NCI-H1092 treated with DMSO at 0.1 percent for 48 hours (cell line): Measurements from ENCODE around the gene GEMIN7.

ENCODE experiments used
- DNase-seq: peaks from one replicate; lab custom pipeline; 2025; lab: John Stamatoyannopoulos, UW

Gene GEMIN7

GRCh38 chr19:45061965-45062364 is 17.1 kb upstream of the GEMIN7 start:
- no peak for DNase-seq

- DNase-seq = no peak
These were observed 14.9 kb upstream of the GEMIN7 start for GRCh38 chr19:45063851-45064801.

GRCh38 chr19:45066921-45067661 is 12.0 kb upstream of the GEMIN7 start:
- no peak for DNase-seq

- no peak for DNase-seq
These were observed 11.0 kb upstream of the GEMIN7 start for GRCh38 chr19:45068041-45068440.

DNA sequence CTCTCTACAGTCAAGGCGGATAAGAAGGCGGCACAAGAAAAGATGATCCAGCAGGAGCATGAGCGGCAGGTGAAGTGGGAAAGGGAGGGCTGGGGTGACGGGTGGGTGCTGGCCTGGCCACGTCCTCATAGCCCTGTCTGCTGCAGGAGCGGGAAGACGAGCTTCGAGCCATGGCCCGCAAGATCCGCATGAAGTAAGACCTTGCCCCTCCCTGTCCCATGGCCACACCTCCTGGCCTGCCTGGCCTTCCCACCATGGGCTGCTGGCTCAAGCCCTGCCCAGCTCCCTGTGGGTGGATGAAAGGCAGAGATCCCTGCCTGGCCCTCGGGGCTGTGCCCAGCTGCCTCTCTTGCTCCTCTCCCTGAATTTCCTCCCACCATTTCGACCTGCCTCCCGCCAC is 10.0 kb upstream of the GEMIN7 start:
- no peak for DNase-seq

DNA sequence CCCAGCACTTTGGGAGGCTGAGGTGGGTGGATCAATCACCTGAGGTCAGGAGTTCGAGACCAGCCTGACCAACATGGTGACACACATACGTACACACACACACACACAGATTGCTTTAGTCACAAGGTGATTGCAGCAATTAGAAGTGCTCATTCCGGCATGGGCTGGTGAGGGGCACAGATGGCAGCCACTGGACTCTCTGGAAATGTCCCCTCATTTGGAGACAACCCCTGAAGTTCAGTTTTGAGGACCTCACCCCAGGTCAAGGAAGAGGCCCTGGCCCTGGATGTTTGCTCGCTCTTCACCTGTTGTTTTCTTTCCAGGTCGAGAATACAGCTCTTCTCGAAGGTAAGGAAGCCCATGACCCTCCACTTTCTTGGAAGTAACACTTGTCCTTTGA is 8.8 kb upstream of the GEMIN7 start:
- no peak for DNase-seq

GRCh38 chr19:45070861-45071544 is 8.1 kb upstream of the GEMIN7 start:
- no peak for DNase-seq

DNA sequence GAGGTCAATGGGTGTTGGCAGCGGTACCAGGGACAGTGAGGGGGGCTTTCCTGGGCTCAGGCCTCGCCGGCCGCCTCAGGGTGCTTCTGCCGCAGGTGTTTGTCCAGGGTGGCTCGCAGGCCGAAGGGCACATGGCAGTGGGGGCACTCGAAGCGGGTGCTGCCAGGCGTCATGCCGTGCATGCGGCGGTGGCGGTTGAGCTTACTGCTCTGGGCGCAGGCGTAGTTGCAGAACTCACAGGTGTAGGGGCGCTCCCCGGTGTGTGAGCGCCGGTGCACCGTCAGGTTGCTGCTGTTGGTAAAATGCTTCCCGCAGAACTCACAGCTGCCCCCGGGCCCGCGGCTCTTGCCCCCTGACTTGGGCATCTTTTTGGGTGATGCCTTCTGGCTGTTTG is 7.5 kb upstream of the GEMIN7 start:
- DNase-seq = no peak

DNA sequence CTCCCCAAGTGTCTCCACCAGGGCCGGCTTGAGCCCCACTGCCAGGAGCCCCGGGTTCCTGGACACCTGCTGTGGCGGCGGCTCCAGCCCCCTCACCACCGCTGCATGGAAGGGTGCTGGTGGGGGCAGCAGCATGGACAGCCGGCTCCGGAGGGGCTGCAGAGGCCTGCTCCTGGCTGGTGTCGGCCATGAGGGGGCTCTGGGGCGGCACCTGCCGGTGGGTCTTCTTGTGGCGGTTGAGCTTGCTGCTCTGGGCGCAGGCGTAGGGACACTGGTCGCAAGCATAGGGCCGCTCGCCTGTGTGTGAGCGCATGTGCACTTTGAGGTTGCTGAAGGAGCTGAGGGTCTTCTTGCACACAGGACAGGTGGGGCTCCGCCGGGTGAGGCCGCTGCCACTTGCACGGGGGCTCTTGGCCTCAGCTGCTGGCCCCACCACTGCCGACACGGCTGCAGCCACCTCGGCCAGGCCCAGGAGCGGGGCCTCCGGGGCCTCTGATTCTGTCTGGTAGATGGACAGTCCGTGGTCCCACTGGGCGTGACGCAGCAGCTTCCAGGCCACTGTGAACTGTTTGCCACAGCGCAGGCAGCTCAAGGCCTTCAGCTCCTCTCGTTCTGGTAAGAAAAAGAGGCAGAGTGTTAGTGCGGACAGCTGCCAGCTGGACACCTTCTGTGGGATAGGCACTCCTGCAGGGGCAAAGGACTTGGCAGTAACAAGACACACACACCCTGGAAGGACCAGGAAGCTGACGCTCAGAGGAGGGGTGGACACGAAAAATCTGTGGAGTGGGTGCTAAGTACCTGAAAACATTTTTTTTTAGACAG is 6.9 kb upstream of the GEMIN7 start:
- no peak for DNase-seq

DNA sequence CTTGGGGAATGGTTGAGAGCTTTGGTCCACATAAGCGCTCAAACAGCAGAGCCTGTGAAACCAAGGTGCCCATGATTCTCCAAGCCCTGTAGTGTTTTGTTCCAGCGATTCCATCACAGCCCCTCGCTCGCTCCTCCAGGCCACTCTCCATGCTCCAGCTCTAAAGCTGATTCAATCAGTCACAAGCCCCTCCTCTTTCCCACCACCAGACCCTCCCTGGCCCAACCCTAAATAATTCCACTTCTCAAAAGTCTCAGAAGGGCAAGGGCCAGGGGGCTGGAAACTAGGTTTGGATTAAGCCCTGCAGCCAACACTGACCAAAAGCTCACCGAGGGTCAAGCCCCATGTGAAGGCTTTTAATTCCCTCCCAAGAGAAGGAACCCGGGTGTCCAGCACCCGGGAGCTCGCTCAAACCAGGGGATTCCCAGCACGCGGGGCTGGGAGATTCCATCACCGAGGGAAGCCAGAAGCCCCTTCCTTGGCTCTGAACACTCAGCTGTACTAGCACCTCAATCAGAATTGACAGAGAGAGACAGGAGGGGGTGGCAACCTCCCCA is 4.2 kb upstream of the GEMIN7 start:
- no peak for DNase-seq

- DNase-seq = no peak
These were observed 3.6 kb upstream of the GEMIN7 start for GRCh38 chr19:45075301-45076028.

DNA sequence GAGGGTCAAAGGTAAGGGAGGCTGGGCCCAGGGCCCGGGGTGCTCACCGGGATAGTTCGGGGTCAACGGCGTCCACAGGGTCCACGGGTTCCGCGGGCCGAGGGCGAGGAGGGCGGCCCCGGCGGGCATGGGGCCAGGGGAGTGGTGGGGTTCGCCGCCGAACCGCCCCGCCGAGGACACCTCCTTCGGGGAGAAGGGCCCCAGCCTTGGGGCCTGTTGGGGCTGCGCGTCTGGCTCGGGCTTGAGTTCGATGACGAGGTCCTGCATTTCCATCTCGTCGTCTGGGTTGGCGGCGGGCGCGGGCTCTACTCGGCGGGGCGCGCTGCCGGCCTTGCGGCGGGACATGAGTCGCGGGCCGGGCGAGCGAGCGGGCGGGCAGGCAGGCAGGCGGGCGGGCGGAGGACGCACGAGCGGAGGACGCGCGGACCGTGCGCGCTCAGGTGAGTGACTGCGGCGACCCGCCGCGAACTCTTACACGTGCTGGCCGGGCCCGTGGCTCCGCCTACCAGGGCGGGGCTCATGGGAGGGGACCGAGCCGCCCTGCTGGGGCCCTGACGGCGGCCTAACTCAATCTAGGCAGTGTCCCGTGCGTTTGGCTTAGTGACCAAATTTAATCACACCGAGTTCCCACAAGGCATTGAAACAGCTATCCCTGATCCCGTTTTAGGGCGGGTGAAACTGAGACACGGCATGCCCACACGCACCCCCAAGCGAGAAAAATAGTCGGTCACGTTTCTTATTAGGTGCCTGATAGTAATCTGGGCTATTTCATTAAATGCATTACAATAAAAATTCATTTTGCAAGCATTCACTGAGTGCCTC is 2.8 kb upstream of the GEMIN7 start, which contains the start of gene ZNF296:
Gene ZNF296 (minus strand): TSS at position 450 of the 822 bp plus-strand sequence. CDS start 105 bp downstream, at position 345.
- DNase-seq = no peak

- no peak for DNase-seq
These were observed 2.0 kb upstream of the GEMIN7 start for GRCh38 chr19:45076851-45077730.

GRCh38 chr19:45078390-45079062 is 534 bp upstream of the GEMIN7 start:
- no peak for DNase-seq

- no peak for DNase-seq
These were observed 881 bp downstream of the GEMIN7 start for GRCh38 chr19:45079911-45080370.

GRCh38 chr19:45082170-45082569 is 3.1 kb downstream of the GEMIN7 start:
- no peak for DNase-seq

GRCh38 chr19:45086480-45086879 is 7.4 kb downstream of the GEMIN7 start:
- no peak for DNase-seq

GRCh38 chr19:45087531-45087930 is 8.5 kb downstream of the GEMIN7 start:
- DNase-seq = no peak
